NB4 (cell line): ENCODE measurements around the gene SH3PXD2A.

Experiments used
- DNase-seq: peaks from one replicate; pipeline ENCODE4 v3.0.0; 2010; ENCODE audit warnings: low read depth
- H3K4me3 ChIP-seq: one replicate; pipeline ENCODE4 v1.5.1; 2011; ENCODE audit warnings: mild to moderate bottlenecking, low read depth, low read length, moderate library complexity
- MYC ChIP-seq: IDR thresholded peaks from 2 replicates; pipeline ENCODE4 v1.6.1; 2011; ENCODE audit warnings: low read depth, low read length
- POLR2A ChIP-seq: IDR thresholded peaks from 2 replicates; pipeline ENCODE4 v1.6.1; 2011; ENCODE audit warnings: mild to moderate bottlenecking; ENCODE audit not compliant: insufficient read length; ENCODE audit errors: extremely low read depth
- TF ChIP-seq, protein P1 (sequence below): IDR thresholded peaks from one replicate; pipeline ENCODE4 v1.5.1; 2012; ENCODE audit warnings: low read depth, low read length
- TF ChIP-seq, protein P2 (sequence below): IDR thresholded peaks from 2 replicates; pipeline ENCODE4 v1.6.1; 2011; ENCODE audit warnings: low read depth, low read length

Gene SH3PXD2A

DNA sequence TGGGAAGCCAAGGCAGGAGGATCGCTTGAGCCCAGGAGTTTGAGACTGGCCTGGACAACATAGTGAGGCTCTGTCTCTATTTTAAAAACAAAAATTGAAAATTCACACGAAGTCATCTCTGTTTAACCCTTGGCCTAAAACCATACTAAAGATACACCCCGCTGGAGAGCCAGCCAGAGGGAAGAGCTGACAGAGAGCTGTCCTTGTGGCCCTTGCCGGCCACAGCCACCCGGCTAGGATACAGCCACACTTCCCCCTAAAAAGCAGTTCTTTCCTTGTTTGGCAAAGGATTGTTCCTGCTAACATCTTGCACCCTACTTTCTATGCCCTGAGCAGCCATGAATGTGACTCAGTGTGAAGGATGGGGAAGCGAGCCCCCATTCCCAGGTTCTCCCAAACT lies 49.6 kb downstream of the SH3PXD2A start:
- H3K4me3 ChIP-seq, result no peak overlapping the region
- DNase-seq, result no peak
- TF ChIP-seq, protein P1, sequence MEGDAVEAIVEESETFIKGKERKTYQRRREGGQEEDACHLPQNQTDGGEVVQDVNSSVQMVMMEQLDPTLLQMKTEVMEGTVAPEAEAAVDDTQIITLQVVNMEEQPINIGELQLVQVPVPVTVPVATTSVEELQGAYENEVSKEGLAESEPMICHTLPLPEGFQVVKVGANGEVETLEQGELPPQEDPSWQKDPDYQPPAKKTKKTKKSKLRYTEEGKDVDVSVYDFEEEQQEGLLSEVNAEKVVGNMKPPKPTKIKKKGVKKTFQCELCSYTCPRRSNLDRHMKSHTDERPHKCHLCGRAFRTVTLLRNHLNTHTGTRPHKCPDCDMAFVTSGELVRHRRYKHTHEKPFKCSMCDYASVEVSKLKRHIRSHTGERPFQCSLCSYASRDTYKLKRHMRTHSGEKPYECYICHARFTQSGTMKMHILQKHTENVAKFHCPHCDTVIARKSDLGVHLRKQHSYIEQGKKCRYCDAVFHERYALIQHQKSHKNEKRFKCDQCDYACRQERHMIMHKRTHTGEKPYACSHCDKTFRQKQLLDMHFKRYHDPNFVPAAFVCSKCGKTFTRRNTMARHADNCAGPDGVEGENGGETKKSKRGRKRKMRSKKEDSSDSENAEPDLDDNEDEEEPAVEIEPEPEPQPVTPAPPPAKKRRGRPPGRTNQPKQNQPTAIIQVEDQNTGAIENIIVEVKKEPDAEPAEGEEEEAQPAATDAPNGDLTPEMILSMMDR, result no peak
- TF ChIP-seq, protein P2, sequence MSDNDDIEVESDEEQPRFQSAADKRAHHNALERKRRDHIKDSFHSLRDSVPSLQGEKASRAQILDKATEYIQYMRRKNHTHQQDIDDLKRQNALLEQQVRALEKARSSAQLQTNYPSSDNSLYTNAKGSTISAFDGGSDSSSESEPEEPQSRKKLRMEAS, result no peak
- TF ChIP-seq POLR2A (no peak), MYC (no peak)

DNA sequence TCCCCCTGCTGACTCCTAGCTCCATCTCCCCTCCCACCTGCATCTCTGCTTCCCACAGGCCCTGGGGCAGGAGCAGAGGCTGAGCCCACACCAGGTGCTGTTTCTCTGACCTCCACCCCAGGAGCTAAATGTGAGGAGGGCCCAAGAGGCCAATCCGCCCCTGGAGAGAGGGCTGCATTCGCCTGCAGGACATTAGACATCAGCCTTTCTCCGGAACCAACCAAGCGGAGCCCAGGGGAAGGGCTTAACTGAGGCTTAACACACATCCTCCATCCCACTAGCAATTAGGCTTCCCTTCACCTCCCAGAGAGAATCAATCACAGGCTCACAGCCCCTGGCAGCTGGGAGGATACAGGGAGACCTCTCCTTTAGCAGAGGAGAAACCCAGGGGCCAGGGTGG lies 50.5 kb downstream of the SH3PXD2A start:
- DNase-seq, result no peak
- no peak overlapping the region for H3K4me3 ChIP-seq
- TF ChIP-seq, protein P1, result no peak
- TF ChIP-seq POLR2A, result no peak
- TF ChIP-seq MYC, result no peak
- TF ChIP-seq, protein P2, result no peak

DNA sequence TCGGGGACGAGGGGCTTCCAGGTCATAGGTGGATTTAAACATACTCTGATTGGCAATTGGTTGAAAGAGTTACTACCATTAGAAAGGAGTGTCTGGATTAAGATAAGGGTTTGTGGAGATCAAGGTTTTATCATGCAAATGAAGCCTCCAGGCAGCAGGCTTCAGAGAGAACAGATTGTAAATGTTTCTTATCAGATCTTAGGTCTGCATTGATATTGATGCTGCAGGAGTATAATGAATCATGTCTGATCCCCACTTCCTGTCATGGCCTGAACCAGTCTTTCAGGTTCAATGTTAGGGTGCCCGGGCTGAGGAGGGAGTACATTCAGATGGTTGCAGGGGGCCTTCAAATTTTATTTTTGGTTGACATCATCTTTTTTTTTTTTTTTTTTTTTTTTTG lies 51.4 kb downstream of the SH3PXD2A start:
- no peak for TF ChIP-seq POLR2A
- no peak for TF ChIP-seq MYC
- TF ChIP-seq, protein P2, result no peak
- TF ChIP-seq, protein P1, result no peak
- H3K4me3 ChIP-seq, result no peak overlapping the region
- no peak for DNase-seq

DNA sequence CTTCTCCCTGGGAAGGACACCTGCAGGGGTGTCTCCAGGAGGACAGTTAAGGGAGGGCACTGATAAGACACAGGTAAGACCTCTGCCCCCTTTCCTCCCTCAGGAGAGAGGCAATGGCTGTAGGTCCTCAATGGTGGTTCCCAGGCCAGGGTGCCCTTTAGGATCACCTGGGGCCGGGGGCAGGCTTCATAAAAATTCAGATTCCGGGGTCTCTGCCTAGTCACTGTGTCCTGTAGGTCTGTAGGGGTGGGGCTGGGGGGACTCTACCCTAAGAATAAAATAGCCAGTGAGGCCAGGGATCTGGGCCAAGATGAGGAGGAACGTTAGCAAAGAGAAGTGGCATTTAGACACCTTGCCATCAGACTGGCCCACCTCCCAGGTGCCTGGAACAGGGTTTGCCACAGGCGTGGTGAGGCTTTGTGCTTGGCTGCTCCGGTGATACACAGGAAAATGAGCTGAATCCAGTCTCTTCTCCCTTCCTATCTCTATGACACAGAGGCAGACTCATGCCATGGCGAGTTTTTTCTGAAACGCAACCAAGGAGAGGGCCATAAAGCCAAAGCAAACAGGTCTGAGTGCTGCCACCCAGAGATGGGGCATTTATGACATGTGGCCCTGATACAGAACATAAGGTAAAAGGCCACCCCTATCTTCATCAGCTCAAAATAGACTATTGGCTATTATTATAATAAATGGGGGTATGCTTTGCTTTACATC lies 52.6 kb downstream of the SH3PXD2A start:
- TF ChIP-seq, protein P2, result no peak
- TF ChIP-seq POLR2A (no peak), MYC (no peak)
- TF ChIP-seq, protein P1, result no peak
- DNase-seq, result no peak
- no peak overlapping the region for H3K4me3 ChIP-seq

DNA sequence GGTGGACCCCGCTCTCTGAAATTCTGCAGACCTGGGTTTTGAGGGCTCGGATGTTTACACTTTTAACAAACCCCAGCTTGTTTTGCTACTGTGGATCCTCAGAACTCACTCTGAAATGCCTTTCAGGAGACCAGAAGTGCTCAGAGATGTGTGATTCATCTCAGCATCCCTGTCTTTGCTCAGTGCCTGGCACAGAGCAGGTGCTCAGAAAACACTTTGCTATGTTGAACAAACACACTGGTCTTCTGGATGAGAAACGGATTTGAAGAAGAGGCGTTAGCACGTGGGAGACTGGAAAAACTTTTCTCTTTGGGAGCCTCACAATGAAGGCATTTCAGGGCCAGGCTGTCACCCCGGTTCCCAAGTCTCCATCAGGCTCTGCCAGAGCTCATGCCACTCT lies 53.3 kb downstream of the SH3PXD2A start:
- TF ChIP-seq MYC, result no peak
- no peak for TF ChIP-seq POLR2A
- TF ChIP-seq, protein P1, result no peak
- TF ChIP-seq, protein P2, result no peak
- DNase-seq, result no peak
- H3K4me3 ChIP-seq, result no peak overlapping the region
